Endothelial cell of umbilical vein (primary cell): ENCODE results near the gene ANKLE2.

Experiments
- CTCF ChIP-seq, 2 donors: IDR thresholded peaks; 1 replicate in 1 of 2; 2 replicates in 1 of 2; pipeline ENCODE4 v1.5.1; 2011; ENCODE audit warnings: low read length in 2 of 2, mild to moderate bottlenecking in 2 of 2, moderate library complexity in 2 of 2, control low read depth in 1 of 2, inconsistent platforms in 1 of 2, low read depth in 1 of 2; ENCODE audit not compliant: insufficient read depth in 1 of 2; ENCODE audit errors: extremely low read depth in 1 of 2
- FOS ChIP-seq: IDR thresholded peaks from 2 replicates; pipeline ENCODE4 v1.6.1; 2011; ENCODE audit warnings: mild to moderate bottlenecking, low read length, moderate library complexity, borderline replicate concordance; ENCODE audit not compliant: insufficient read depth
- GATA2 ChIP-seq: IDR thresholded peaks from 2 replicates; pipeline ENCODE4 v1.7.0; 2011; ENCODE audit warnings: low read depth, mild to moderate bottlenecking, moderate library complexity, mixed read lengths, low read length; ENCODE audit not compliant: insufficient read length, insufficient read depth
- MAX ChIP-seq: IDR thresholded peaks from 2 replicates; pipeline ENCODE4 v1.6.1; 2011; ENCODE audit not compliant: insufficient read depth, insufficient read length
- POLR2A ChIP-seq: IDR thresholded peaks from 2 replicates; pipeline ENCODE4 v1.6.1; 2012; ENCODE audit warnings: low read depth, mild to moderate bottlenecking, control low read depth, low read length
- POLR2AphosphoS5 ChIP-seq: IDR thresholded peaks from 2 replicates; pipeline ENCODE4 v1.6.1; 2012; ENCODE audit warnings: low read depth, mild to moderate bottlenecking, control low read depth, low read length, moderate library complexity; ENCODE audit not compliant: insufficient read depth

GRCh38 chr12:132803125-132803524, 41.5 kb upstream of the ANKLE2 start:
- TF ChIP-seq POLR2A (no peak), CTCF (IDR thresholded peaks at IDR 0.05; ENCODE audit: extremely low read depth in 1 of 2, insufficient read depth in 1 of 2, low read depth in 1 of 2, low read length in 2 of 2) (no peak), FOS (no peak), GATA2 (no peak), MAX (no peak), POLR2AphosphoS5 (no peak)
